GM21381 (cell line): Measurements from ENCODE around the gene GCN1.

ENCODE experiments used
- ATAC-seq: cut with Tn5 transposase; IDR thresholded peaks from one replicate; pipeline ENCODE4 v1.9.1; 2021; ENCODE audit warnings: mild to moderate bottlenecking, moderate library complexity; ENCODE audit not compliant: unreplicated experiment

GCN1 gene

DNA sequence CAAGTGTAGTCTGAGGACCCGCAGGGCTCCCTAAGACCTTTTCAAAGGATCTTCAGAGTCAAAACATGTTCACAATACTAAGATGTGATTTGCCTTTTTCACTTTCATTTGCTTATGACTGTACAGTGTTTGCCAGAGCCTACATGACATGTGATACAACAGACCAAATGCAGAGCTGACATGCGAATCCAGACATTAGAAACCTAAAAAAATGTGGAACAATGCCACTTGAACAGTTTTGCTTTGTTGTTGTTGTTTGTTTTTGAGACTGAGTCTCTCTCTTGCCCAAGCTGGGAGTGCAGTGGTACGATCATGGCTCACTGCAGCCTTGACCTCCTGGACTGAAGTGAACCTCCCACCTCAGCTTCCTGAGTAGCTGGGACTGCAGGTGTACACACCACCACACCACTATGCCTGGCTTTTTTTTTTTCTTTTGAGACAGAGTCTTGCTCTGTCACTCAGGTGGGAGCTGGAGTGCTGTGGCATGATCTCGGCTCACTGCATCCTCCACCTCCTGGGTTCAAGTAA, 72.7 kb downstream of the GCN1 start:
- peak; percentile 38 for ATAC-seq

DNA sequence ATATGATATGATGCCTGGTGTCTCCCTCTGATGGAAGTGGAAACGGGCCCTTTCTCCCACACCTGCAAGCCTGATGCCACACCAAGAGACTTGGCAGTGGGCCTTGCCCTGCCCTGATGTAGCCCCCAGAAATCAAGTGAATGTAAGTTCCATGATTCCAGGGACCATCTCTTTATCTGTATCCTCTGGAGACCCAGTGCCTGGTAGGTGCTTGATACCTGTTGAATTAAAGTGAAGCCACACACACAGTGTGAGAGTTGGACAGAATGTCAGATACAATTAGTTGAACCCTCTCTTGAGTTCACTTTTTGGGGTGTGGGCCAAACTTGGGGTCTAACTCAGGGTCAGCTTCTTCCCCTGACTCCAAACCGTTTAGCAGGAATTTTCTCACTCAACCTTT, 73.2 kb downstream of the GCN1 start:
- no peak for ATAC-seq

DNA sequence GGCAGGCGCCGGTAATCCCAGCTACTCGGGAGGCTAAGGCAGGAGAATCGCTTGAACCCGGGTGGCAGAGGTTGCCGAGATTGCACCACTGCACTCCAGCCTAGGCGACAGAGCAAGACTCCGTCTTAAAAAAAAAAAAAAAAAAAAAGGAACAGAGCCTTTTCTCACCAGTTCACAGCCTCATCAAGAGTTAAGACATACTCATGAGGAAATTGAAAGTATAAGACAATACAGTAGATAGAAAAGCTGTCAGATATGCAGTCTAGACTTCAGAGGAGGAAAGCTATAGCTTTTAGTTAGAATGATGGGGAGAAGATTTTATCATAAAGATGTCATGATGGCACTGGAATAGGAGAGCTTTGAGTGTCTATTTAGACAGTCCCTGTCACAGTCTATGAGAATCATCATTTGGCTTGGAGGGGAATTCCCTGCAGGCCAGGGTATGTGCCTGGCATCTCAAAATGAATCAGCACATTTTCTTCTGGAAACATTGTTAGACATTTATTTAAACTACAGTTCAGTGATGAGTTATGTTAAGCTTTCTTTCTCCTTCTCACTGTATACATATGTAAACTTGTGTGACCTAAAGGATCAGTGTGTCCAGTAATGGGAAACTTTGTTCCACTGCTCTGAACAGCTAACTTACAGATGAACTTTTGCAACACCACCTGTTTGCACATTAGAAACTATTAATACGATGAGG, 75.1 kb downstream of the GCN1 start:
- peak; percentile 26 for ATAC-seq

DNA sequence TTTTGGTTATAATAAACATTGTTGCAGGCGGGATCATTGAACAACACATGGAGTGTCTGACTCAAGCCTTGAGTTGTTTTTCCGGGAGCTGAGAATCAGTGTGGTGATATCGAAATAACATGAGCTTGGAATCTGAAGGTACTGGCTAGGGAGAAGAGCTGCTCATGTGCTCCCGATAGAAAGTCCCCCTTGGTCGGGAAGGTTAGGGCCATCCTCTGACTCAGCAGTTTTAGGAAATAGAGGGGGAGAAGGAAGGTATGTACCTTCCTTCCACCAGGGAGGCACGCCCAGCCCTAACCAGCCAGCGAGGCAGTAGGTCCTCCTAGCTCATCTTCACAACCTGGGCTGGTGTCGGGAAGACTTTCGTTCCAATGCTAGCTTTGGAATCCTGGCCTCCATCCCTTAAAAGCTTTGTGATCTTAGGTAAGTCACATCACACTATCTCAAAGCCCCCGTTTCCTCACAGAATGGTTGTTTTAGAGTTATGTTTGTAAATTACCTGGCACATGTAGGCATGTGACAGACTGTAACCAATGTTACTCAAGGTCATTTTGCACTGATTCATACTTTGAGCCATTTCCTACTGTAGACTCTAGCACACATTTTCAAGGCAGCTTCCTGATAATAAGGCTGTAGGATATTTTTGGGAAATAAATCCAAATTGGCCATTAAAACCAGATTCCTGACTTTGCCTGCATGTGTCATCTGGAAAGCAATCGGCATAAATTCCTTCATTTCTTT, 76.0 kb downstream of the GCN1 start:
- ATAC-seq, result no peak

DNA sequence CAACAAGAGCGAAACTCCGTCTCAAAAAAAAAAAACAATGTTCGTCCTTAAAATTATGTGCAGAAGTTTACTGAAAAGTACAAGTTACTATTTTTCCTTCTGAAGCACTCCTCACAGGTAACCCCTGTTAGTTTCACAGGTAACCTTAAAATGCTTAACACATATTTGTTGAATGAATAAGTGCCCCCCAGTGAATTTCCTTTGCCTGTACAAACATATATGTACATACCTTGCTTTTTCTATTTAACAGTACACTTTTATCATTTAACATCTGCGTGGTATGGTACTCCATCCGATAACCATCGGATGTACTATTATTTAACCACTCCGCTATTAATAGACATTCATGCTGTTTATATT, 76.6 kb downstream of the GCN1 start:
- no peak for ATAC-seq

DNA sequence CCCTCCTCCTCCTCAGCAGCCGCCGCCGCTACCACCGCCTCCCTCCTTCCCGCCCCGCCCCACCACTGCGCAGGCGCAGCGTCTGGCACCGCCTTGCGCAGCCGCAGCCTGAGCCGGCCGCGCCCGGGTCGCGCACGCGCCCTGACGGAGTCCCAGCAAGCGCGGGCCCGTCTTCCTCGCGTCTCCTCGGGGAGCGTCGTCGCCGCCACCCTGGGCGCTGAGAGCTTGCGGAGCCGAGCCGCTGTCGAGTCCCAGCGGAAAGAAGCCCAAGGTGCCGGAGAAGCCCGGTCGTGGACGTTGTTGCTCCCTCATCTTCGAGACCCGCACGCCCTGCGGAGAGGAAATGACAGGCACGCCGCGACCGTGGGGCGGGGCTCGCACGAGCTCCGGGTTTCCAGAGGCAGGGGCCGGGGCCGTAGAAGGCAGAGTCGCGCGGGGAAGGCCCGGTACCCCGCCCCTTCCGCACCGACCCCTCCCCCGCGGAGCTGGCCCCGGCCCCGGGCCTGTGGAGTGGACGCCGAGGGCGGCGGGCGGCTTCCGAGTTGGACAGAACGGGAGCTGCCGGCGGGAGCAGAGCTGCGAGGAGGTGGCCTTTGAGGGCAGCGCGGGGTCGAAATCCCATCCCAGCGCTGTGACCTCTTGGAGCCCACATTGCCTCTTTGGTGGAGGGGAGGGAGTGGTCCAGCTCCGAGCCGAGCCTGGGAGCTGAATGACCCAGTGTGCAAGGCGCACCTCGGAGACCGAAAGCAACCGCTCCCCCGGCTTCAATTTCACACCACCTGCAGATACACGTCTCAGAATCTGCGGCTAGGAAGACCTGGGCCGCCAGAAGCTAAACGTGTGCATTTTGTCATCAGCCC, 77.5 kb downstream of the GCN1 start:
- ATAC-seq, result peak; percentile 44

DNA sequence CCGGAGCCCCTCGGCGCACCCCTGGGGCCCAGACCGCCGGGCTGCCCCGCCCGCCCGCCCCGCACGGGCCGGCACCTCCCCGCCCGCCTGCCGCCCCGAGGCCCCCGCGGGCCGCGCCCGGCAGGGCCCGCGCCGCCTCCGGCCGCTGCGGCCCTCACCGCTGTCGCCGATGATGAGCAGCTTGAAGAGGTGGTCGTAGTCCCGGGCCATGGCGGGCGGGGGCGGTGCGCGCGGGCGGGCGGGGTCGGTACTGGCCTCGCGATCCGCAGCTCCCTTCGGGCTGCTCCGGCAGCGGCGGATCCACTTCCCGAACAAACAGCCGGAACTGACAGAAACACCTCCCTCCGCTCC, 78.1 kb downstream of the GCN1 start, which contains the start of gene RAB35:
TSS of gene RAB35 (minus strand) at position 313 of the 351 bp plus-strand sequence. CDS start at position 210, 103 bp downstream.
- no peak for ATAC-seq

DNA sequence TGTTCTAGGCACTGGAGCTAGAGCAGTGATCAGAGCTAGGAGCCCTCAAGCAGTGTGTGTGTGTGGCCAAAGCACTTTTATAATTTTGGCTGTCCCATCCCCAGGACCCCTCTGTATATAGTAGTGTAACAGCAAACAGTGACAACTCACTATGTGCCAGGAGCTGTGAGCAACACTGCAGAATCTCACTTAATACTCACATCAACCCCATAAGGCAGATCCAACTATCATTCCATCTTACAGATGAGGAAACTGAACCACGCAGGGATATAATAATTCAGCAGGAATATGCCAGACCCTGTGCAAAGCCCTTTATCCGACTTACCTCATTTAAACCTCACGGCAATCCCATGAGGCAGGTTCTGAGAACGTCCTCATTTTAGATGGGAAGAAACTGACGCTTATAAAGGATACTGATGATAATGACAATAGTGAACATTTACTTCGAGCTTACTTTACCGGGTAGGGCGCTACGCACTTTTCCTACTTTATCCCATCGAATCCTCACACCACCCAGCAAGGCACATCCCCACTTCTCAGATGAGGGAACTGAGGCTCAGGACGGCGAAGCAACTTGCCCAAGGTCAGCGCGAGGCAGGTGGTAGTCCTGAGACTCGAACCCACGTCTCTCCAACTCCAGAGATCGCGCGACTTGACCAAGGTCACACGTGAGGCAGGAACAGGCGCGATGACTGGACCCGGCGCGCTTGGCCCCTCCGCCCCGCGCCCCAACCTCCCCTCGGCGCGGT, 78.6 kb downstream of the GCN1 start:
- ATAC-seq, result no peak

DNA sequence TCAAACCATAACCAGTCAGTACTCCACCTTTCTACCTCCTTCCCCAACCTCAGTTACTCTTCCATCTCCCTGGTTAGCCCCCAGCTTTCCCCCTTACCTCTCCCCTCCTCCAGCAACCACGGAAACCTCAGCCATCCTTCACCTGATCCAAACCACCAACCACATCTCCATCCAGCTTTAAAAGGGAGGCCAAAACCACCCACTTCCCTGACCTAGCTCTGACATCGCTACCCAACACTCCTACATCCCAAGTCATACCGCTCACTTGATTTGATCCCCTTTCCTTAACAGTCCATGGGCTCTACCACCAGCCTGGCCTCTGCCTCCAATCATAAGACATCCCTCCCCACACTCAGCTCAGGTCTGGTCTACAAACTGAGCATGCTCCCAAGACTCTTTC, 79.4 kb downstream of the GCN1 start:
- ATAC-seq, result no peak

DNA sequence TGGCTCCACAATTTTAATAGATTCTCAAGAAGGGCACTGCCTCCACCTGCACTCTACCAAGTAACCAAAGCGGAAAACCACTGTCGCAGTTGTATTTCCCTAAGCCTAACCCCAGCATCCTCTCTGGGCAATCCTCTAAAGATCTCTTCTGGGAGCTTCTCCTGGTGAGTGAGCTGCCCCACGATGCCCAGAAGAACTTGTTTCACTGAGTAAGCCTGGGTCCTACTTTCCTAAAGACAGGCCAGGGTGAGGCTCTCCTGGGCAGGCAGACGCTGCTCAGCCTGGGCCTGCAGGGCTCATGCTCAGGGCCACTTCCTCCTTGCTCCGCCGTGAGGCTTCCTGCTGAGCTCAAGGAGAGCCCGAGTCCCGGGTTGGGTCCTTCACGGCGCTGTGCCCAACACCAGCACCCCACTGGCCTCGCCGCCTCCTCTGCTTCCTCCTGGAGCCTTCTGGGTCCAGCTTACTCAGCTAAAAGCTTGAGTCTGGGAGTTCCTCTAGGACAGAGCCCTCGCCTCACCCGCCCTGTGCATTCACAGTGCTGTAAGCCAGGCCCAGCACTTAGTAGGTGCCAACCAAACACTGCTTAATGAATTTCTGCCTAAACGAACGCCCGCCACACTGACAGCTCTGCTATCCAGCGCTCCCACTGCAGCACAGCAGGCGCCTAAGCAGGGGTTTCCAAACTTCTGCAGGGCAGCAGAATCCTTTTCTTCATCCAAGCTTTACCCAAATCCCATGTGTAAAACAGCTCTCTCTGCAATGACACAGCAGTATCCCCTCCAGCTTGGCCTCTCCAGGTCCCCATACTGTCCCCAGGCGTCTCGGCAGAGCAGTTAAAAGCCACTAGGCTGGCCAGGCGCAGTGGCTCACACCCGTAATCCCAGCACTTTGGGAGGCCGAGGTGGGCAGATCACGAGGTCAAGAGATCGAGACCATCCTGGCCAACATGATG, 83.7 kb downstream of the GCN1 start:
- peak; percentile 63 for ATAC-seq

DNA sequence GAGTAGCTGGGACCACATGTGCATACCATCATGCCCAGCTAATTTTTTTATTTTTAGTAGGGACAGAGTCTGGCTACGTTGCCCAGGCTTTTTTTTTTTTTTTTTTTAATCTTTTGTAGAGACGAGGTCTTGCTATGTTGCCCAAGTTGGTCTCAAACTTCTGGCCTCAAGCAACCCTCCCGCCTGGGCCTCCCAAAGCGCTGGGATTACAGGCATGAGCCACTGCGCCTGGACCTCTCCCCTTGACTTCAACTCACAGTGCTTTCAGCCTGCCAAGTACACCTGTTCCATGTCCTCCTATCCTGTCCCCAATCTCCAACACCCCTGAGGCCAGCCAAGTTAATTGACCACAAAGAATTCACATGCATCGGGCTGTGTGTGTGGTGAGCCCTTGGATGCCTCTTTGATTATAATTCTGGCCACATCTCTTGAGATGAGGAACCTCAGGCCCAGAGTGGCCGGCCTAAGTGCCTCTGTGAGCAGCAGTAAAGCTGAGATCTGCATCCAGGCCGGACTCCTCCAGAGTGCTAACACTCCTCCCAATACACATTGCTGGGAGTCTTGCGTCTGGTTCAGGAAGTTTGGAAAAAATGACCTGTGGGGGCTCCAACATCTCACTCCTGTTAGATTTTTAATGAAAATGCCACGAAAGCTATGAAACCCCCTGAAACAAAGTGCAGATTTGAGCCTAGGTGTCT, 84.8 kb downstream of the GCN1 start:
- no peak for ATAC-seq

DNA sequence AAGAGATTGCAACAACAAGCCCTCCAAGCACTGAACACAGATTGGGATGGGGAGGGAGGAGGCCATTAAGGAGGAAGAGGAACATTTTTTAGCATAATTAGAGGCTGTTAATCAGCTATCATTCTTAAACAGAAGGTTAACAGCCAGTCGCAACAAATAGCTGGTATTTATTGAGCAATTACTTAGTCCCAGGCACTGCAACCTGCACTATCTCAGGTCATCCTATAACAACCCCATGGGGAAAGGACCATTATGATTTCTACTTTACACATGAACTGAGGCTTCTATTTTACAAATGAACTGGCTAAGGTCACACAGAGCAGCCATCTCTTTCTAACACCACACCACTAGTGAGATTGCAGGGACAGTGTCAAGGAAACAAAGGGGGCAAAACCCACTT, 88.4 kb downstream of the GCN1 start:
- no peak for ATAC-seq

DNA sequence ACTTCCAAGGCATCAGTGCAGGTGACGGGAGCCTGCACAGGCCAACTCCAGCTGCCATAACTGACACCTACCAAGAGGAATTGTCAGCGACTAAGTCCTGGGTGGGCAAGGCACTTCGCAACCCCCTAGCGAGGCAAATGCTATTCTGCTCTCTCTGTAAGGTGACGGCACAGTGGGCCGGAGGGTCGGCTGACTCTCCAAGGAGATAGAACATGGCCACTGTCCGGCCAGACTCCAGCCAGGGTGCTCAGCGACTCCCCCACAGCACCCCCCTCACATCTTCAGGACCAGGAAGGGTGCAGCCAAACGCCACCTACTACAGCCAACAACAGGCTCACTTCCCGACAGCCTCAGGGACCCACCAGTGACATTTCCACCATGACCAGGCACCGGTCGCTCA, 91.1 kb downstream of the GCN1 start:
- ATAC-seq, result no peak

DNA sequence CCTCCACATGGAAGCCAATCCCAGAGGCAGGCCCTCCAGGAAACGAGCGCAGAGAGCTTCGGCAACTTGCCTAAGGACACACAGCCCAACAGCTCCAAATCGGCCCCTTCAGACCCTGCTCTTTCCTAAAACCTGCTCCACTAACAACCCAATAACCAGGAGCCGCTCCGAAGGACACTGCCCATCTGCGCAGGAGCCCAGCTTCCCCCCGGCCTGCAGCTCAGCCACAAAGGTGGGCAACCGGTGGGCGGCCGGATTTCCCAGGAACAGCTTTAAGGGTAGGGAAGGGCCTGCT, 91.5 kb downstream of the GCN1 start:
- no peak for ATAC-seq

DNA sequence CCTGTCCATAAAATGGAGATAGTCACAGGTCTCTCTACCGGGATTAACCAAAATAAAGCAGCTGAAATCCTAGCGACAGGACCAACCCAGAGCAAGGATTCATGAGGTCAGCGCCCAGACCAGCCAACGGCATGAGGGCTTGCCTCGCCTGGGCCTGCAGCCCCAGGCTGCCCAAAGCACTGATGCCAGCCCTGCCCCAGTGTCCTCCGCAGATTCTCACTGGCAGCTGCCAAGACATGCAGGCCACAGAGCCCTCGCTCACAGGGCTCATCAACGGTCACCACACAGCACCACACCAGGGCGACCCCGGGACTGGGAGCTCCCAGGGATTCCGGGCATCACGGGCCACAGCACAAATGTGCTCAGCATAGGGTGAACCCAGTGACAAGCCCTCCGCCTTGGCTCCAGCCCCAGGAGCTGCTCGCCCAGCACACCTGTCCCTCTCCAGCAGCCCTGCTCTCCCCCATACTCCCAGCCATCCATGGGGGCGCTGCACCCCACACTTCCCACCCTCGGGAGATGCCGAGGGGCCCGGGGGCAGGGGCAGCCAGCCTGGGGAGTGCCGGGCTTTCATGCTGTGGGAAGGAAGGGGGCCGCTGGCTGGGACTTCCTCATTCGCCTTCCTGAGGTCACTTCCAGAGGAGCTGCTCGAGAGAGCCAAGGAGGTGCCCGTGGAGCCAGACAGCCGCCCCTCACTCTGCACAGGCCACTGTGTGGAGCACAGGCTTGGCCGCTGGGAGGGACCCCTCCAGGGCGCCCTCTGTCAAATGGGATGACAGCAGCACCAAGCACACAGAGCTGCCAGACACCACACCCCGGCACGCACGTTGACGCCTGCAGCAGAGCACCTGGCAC, 92.1 kb downstream of the GCN1 start:
- ATAC-seq, result no peak

DNA sequence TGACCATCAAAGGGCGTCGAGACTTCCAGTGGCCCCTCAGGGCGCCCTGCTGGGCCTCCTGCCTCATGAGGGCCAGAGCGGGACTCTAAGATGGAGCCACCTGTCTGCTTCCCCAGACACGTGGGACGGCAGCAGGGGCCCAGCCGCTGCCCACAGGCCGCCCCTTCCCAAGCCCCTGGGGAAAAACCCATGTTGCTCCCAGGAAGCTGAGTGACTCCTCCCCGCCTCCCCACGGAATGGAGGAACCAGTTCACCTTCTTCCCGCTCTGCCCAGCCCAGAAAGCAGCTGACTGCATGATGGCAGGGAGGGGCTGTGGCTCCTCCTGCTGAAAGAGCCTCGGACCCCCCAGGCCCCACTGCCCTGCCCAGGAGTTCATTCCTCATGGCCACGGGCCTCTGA, 92.9 kb downstream of the GCN1 start:
- ATAC-seq, result no peak

DNA sequence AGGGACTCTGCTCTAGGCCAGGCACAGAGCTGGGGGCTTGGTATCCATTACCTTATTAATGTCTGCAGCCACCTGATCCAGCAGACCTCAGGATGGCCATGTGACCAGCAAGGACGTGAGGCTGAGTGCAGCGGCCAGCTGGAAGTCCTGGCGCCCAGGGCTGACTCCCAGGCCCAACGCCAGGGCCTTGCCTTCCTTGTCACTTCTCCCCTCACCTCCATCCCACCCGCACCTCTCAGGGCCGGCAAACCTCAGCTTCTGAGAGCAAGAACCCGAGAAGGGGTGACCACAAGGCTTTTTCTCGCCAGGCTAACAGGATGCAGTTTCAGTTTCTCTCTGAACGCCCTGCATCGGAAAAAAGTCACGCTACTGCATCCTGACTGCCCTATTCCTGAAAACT, 93.3 kb downstream of the GCN1 start:
- no peak for ATAC-seq

DNA sequence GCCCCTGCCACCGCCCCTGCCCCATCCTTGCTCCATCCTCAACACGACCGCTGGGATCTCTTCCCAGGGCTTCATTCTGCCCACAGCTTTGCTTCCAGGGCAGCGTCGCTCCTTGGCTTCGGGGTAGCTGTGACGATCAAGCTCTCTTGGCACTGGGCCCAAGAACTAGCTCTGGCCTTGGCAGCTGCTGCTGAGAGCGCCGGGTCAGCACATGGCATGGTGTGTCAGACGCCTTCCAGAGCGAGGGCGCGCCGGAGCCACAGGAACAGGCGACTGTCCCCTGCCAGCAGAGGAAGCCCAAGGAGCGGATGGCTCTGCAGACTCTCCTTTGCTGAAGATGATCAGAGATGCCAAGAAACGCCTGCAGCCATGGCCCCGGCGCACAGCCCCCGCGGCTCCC, 93.9 kb downstream of the GCN1 start:
- no peak for ATAC-seq
